Measurements from ENCODE around the gene SHPK. TPM values are rescaled to one million over a fixed set of nuclear protein-coding genes. Genes with fewer than 3 reads are reported as not detected.

The SHPK gene
- total RNA-seq, 1 experiment from 2014 or later = 8.4 TPM

DNA sequence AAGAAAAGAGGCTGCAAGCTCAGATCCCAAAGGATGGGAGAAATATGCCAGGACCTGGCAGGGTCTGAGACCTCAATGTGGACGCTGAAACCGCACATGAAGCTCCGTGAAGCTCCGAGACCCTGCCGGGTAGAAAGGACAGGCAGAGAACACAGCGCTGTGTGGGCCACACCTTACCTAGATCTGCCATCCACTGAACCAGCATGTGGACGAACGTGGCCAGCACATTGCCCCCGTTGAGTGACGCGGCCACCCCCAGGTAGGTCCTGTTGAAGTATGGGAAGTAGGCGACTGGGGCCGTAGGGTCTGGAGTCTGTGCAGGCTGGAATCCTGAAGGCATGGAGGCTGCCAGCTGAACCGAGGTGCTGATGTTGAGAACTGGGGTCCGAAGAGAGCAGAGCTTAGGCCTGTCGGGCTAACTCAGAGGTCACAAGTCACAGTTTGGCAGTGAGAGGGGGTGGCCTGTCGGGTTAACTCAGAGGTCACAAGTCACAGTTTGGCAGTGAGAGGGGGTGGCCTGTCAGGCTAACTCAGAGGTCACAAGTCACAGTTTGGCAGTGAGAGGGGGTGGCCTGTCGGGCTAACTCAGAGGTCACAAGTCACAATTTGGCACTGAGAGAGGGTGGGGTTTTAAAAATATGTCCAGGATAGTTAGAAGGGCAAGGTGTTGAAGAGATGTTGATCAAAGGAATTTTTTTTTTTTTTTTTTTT is 20.7 kb downstream of the SHPK start:
- intact Hi-C loops (cut with micrococcal nuclease; ENCODE audit: unreplicated experiment) (no loop called here), in situ Hi-C loops (cut with HindIII; ENCODE audit: low pct_unique_long_range_greater_than_20kb, low sequenced_read_pairs) (no loop called here)
- Histone ChIP-seq H3K4me3 (ENCODE audit: low read depth in 2 of 2, low read length in 2 of 2) (no peak overlapping the region), H3K36me3 (ENCODE audit: control insufficient read depth, insufficient read depth, low read length) (peaks cover 2% of the 10 kb centered on the region; the same call in 1 of the 2 replicates), H3K27me3 (ENCODE audit: control insufficient read depth, insufficient read depth, low read length) (no peaks in the 10 kb centered on the region), H3K9me3 (ENCODE audit: control insufficient read depth, insufficient read depth, low read depth, low read length) (no peaks in the 10 kb centered on the region), H3K27ac (ENCODE audit: low read length) (no peak overlapping the region), H3K4me1 (ENCODE audit: control insufficient read depth, insufficient read depth, low read length) (no peaks in the 10 kb centered on the region)
- ATAC-seq = no peak
- CTCF ChIA-PET = no interaction called here
- TF ChIP-seq, protein P1, sequence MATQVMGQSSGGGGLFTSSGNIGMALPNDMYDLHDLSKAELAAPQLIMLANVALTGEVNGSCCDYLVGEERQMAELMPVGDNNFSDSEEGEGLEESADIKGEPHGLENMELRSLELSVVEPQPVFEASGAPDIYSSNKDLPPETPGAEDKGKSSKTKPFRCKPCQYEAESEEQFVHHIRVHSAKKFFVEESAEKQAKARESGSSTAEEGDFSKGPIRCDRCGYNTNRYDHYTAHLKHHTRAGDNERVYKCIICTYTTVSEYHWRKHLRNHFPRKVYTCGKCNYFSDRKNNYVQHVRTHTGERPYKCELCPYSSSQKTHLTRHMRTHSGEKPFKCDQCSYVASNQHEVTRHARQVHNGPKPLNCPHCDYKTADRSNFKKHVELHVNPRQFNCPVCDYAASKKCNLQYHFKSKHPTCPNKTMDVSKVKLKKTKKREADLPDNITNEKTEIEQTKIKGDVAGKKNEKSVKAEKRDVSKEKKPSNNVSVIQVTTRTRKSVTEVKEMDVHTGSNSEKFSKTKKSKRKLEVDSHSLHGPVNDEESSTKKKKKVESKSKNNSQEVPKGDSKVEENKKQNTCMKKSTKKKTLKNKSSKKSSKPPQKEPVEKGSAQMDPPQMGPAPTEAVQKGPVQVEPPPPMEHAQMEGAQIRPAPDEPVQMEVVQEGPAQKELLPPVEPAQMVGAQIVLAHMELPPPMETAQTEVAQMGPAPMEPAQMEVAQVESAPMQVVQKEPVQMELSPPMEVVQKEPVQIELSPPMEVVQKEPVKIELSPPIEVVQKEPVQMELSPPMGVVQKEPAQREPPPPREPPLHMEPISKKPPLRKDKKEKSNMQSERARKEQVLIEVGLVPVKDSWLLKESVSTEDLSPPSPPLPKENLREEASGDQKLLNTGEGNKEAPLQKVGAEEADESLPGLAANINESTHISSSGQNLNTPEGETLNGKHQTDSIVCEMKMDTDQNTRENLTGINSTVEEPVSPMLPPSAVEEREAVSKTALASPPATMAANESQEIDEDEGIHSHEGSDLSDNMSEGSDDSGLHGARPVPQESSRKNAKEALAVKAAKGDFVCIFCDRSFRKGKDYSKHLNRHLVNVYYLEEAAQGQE (IDR thresholded peaks at IDR 0.05; ENCODE audit: insufficient read depth in 1 of 2, low read depth in 2 of 2, low read length in 1 of 2) = no peak
- TF ChIP-seq TCF7L2 (IDR thresholded peaks at IDR 0.05; ENCODE audit: low read depth, low read length) (no peak), SIN3A (IDR thresholded peaks at IDR 0.05; ENCODE audit: borderline replicate concordance, insufficient read depth, low read depth, low read length) (no peak), POLR2AphosphoS5 (IDR thresholded peaks at IDR 0.05; ENCODE audit: low read depth, low read length) (no peak)
- TF ChIP-seq, protein P2, sequence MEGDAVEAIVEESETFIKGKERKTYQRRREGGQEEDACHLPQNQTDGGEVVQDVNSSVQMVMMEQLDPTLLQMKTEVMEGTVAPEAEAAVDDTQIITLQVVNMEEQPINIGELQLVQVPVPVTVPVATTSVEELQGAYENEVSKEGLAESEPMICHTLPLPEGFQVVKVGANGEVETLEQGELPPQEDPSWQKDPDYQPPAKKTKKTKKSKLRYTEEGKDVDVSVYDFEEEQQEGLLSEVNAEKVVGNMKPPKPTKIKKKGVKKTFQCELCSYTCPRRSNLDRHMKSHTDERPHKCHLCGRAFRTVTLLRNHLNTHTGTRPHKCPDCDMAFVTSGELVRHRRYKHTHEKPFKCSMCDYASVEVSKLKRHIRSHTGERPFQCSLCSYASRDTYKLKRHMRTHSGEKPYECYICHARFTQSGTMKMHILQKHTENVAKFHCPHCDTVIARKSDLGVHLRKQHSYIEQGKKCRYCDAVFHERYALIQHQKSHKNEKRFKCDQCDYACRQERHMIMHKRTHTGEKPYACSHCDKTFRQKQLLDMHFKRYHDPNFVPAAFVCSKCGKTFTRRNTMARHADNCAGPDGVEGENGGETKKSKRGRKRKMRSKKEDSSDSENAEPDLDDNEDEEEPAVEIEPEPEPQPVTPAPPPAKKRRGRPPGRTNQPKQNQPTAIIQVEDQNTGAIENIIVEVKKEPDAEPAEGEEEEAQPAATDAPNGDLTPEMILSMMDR (IDR thresholded peaks at IDR 0.05) = no peak
- POLR2A ChIA-PET = no interaction called here
- BruUV-seq (replicated peaks) = no TSS peak
- DNase-seq (ENCODE audit: low read depth, low spot score) = no peak

DNA sequence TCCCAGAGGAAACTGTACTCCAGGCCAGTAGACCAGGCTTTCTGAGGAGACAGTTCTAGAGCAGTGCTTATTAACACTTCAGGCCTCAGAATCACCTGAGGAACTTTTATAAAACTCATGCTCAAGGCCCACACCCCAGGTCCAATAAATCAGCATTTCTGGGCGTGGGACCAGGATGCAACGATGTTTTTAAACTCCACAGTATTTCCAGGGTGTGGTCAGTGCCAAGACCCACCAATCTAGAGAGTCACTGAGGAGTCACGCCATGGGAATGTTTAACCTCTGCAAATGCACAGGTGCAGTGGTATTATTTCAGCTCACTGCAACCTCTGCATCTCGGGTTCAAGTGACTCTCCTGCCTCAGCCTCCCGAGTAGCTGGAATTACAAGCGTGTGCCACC is 22.9 kb downstream of the SHPK start:
- BruUV-seq (replicated peaks) = no TSS peak
- intact Hi-C loops (cut with micrococcal nuclease; ENCODE audit: unreplicated experiment) = no loop called here
- in situ Hi-C loops (cut with HindIII; ENCODE audit: low pct_unique_long_range_greater_than_20kb, low sequenced_read_pairs) = no loop called here
- DNase-seq (ENCODE audit: low read depth, low spot score) (no peak), ATAC-seq (no peak)
- TF ChIP-seq, protein P1 (IDR thresholded peaks at IDR 0.05; ENCODE audit: insufficient read depth in 1 of 2, low read depth in 2 of 2, low read length in 1 of 2) = no peak
- no peak for TF ChIP-seq TCF7L2 (IDR thresholded peaks at IDR 0.05; ENCODE audit: low read depth, low read length)
- no peak for TF ChIP-seq SIN3A (IDR thresholded peaks at IDR 0.05; ENCODE audit: borderline replicate concordance, insufficient read depth, low read depth, low read length)
- TF ChIP-seq POLR2AphosphoS5 (IDR thresholded peaks at IDR 0.05; ENCODE audit: low read depth, low read length) = no peak
- TF ChIP-seq, protein P2 (IDR thresholded peaks at IDR 0.05) = no peak
- H3K4me1 ChIP-seq (ENCODE audit: control insufficient read depth, insufficient read depth, low read length) = no peaks in the 10 kb centered on the region
- no peaks in the 10 kb centered on the region; the same call in 1 of the 2 replicates for H3K36me3 ChIP-seq (ENCODE audit: control insufficient read depth, insufficient read depth, low read length)
- ChIA-PET POLR2A (no interaction called here), CTCF (no interaction called here)
- H3K27me3 ChIP-seq (ENCODE audit: control insufficient read depth, insufficient read depth, low read length) = no peaks in the 10 kb centered on the region
- H3K9me3 ChIP-seq (ENCODE audit: control insufficient read depth, insufficient read depth, low read depth, low read length) = no peaks in the 10 kb centered on the region
- no peak overlapping the region for H3K27ac ChIP-seq (ENCODE audit: low read length)
- H3K4me3 ChIP-seq (ENCODE audit: low read depth in 2 of 2, low read length in 2 of 2) = no peak overlapping the region

All from Panc1 (cell line).